Stimulated activated CD4-positive, alpha-beta T cell treated with anti-CD3 and anti-CD28 coated beads, Interleukin-1b, Interleukin-23, amount 100 ng/mL, for 4 hours (primary cell): ENCODE data around the gene MMP17.
"Not testable (repeated sequence)": the region's sequence is repeated elsewhere in the genome, so short reads cannot be mapped to it uniquely, and the experiment has no call there.

ENCODE experiments used
- DNase-seq, 2 donors: peaks; one replicate each; pipeline ENCODE4 v3.0.0-alpha.2; 2020; ENCODE audit warnings: low read depth in 2 of 2

MMP17 gene

DNA sequence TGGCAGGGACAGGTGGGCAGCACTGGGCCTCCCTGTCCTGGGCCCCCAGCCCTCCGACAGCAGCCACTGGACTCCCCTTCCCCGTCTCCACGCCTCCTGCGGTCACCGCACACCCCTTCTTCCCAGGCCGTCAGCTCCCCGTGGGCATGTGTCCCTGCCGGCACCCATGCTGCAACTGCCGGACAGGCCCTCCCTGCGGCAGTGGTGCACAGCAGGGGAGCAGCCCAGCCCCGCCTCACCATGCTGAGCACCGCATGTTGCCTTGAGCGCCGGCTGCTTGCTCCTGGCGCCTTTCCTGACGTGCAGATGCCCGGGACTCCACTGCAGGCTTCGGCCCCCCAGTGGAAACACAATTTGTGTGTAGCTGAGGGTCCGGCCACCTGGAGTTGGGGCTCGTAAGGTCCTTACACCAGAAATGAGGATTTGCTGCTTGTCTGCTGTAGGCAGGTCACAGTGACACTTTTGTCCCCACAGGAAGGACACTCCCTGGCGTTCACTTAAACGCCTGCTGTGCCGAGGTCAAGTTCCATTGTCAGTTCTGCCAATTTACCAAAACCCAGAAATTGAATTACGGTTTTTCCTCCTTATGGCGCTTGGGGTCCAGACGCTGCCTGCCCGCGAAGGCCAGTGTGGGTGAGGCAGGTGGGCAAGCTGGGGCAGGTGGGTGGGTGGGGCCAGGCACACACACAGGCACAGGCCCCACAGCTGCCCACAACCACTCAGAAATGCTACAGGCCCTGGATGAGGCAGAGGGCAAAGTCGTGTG, 28.2 kb upstream of the MMP17 start:
- no peak for DNase-seq

DNA sequence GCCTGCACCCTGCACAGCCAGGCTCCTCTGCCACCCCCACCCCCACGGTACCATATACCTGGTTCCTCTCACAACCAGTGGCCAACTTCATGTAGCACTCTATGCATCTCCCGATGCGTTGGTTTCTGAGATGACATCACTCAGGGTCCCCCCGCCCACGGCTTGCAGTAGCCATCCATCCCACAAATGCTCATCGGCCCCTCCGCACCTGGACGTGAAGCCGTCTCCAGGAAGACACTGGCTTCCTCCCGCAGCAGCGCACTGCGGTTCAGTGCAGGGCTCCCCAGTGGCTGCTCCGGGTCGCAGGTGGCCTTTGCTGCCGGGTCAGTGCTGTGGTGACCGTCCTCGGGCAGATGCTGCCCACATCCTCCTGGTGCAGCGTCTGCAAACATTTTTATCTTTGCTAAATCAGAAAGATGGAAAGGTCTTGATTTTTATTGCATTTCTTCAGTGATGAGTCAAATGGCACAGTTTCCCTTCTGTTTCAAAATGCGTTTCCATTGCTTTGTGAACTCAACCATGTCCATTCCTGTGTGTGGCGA, 27.5 kb upstream of the MMP17 start:
- no peak for DNase-seq

DNA sequence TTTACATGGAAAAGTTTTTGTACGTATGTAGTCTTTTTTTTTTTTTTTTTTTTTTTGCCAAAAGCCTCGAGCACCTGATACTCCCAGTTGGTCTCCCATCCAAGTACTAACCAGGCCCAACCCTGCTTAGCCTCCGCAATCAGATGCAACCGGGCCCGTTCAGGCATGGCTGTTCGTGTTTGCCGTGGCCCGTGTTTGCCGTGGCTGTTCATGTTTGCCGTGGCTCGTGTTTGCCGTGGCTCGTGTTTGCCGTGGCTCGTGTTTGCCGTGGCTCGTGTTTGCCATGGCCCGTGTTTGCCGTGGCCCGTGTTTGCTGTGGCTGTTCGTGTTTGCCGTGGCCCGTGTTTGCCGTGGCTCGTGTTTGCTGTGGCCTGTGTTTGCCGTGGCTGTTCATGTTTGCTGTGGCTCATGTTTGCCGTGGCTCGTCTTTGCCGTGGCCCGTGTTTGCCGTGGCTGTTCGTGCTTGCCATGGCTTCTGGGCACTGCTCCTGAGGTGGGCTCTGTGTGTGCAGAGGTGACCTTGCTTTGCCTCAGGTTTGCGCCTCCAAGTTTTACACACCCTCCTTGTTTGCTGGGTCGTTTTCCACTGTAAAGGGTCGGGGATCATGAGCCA, 26.8 kb upstream of the MMP17 start:
- DNase-seq = no peak

DNA sequence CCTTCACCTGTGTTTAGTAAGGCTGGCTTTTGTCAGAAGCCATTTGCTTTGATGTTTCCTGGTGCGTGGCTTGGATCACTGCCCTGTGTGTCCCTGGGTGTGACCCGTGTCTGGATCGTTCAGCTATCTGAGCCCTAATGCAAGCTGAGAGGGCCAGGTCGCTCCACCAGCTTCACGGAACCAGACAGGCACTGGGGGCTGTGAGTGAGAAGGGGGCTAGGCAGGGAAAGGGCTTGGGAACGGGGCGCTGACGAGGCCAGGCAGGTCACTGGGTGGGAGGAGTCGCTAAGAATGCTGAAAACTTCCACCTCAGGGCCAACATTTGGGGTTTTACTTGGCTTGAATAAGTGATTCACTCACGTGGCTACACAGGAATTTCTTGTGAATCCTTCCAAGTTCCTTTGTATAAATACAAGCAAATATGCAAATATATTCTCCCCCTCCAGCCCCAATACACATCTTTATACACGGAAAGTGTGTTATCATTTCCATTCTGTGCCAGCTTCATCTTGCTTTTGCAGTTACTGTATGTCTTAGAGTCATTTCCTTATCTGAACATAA, 24.2 kb upstream of the MMP17 start:
- DNase-seq = no peak

DNA sequence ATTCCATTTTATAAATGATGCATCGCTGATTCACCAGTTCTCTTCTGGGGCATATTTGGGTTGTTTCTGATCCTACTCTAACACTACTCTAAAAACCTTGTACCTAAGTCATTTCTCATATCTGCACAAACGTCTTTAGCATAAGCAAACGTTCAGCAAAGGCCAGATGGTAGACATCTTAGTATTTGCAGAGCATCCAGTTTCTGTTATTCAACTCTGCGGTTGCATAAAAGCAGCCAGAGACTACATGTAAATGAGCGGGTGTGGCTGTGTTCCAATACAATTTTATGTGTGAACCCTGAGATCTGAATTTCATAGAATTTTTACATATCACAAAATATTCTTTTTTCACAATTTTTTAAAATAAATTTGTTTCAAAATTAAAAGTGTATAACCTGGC, 22.8 kb upstream of the MMP17 start:
- DNase-seq = no peak

DNA sequence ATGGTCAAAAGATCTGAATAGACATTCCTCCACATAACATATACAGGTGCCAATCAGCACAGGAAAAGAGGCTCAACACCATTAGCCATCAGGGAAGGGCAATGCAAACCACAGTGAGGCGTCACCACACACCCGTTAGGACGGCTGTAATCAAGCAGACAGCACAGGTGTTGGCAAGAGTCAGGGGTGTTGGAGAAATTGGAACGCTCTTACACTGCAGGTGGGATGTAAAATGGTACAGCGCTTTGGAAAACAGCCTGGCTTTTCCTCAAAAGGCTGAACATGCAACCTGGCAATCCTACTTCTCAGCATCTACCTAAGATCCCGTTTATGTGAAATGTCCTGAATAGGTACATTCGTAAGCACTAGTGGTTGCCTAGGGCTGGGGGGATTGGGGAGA, 21.5 kb upstream of the MMP17 start:
- no peak for DNase-seq

DNA sequence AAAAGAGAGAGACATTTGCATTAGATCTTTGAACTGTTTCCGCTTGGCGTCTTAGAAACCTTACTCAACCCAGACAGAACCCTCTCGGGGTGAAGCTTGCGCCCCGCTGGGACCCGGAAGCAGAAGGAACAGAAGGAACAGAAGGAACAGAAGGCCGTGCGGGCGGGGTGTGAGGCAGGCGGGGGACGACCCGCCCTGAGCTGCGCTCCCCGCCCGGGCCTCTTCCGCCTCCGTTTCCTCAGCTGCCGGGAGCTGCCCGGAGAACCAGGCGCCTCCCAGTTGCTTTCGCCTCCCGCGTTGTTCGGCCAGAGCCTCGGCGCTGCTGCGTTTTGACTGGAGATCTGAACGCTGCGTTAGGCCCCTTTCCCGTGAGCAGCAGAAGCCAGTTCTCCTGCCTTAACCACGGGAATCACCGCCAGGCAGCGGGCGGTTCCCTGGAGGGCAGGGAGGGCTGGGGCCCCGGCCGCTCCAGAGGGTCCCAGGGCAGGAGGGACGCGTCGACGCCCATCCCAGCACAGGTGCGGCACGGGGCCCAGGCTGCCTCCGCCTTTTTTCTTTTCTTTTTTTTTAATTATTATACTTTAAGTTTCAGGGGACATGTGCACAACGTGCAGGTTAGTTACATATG, 19.3 kb upstream of the MMP17 start:
- DNase-seq = peak in 1 of 2 donors; percentile 19

DNA sequence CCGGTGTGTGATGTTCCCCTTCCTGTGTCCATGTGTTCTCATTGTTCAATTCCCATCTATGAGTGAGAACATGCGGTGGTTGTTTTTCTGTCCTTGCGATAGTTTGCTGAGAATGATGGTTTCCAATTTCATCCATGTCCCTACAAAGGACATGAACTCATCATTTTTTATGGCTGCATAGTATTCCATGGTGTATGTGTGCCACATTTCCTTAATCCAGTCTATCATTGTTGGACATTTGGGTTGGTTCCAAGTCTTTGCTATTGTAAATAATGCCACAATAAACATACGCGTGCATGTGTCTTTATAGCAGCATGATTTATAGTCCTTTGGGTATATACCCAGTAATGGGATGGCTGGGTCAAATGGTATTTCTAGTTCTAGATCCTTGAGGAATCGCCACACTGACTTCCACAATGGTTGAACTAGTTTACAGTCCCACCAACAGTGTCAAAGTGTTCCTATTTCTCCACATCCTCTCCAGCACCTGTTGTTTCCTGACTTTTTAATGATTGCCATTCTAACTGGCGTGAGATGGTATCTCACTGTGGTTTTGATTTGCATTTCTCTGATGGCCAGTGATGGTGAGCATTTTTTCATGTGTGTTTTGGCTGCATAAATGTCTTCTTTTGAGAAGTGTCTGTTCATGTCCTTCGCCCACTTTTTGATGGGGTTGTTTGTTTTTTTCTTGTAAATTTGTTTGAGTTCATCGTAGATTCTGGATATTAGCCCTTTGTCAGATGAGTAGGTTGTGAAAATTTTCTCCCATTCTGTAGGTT, 18.5 kb upstream of the MMP17 start:
- not testable (repeated sequence) for DNase-seq

DNA sequence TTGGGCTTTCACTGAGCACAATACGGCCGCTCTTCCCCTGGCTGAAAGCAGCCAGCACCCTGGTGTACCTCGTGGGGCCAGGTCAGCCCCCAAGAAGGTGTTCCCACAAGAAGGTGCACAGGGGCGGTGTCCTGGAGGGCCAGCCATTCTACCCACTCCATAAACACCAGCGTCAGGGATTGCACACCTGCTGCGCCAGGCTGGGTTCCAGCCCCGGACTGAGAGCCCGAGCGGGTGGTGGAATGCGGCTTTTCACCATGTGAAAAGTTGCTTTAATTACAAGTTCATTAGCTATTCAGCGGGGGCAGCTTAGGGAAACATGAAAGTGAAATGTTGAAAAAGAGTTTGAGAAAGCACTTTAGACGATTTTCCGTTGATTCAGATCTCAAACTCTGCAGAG, 17.5 kb upstream of the MMP17 start:
- no peak for DNase-seq

DNA sequence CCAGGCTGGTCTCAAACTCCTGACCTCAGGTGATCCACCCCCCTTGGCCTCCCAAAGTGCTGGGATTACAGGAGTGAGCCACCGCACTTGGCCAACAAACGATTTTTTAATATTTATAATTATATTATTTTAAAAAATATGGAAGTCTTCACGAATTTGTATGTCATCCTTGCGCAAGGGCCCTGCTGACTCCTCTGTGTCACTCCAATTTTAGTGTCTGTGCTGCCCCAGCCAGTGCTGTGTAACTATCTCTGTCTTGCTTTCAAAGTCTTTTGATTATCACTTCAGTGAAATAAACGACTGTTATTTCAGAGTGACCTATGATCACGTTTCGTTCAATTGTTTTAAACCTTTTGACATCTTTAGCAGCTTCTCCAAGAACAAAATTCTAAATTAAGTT, 13.1 kb upstream of the MMP17 start:
- DNase-seq = no peak

DNA sequence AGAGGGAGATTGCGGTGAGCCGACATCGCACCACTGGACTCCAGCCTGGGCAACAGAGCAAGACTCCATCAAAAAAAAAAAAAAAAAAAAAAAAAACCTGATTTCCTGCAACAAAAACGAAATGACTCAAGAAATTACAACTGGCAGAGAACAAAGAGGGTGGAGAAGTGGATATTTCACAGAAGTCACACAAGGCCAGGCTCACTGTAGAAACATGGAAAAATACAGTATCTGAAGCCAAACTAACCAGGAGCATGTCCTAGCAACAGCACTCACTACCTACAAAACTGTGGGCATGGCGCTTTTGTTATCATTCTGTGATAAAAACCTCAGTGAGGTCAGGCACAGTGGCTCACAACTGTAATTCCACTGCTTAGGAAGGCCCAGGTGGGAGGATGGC, 11.7 kb upstream of the MMP17 start:
- no peak for DNase-seq

DNA sequence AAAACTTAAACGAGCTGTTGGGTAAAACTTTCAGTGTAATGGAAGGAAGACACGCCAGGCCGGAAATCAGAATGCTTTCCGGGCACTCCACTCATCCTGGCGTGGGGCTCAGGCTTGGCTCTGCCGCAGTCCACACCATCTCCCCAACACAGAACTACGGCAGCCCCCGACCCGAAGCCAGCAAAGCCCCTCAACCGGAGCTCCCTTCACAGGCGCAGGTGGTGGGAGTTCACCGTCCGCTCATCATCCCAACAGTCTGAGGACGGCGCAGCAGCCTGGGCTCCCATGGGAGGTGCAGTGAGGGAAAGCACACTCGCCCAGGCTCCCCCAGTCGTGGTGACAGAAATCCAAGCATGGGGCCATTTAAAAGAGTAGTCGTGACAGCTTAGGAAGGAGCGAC, 11.0 kb upstream of the MMP17 start:
- DNase-seq = no peak

DNA sequence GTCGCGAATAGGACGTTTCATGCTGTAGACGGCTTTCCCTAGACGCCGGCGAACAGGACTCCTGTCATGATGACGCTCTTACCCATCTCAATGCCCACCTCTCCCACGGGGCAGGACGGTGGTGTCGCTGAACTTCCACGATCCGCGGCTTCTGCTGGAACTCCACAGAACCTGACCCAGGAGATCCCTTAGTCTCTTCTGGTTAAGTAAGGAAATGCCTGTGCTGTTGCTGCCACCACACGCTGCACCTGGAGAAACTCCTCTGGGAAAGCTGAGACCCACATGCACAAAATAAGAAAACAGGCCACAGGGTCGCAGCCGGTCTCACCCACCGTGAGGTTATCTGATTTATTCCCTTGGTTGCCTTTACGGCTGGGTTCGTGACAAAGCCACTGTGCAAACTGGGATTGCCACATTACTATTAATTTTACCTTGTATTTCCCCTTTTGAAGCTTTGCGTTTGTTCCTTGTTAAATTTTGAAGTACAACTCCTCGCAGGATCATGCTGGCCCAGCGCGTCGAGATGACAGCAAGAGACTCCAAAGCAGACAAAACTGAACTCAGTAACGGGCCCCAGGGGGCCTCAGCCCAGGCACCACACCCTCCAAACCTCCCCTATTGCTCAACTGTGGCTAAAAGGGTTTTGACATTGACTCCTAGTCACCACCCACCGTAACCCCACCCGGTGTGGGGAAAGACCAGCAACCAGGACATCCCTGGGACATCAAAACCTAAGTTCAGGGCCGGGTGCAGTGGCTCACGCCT, 9.2 kb upstream of the MMP17 start:
- DNase-seq = no peak

DNA sequence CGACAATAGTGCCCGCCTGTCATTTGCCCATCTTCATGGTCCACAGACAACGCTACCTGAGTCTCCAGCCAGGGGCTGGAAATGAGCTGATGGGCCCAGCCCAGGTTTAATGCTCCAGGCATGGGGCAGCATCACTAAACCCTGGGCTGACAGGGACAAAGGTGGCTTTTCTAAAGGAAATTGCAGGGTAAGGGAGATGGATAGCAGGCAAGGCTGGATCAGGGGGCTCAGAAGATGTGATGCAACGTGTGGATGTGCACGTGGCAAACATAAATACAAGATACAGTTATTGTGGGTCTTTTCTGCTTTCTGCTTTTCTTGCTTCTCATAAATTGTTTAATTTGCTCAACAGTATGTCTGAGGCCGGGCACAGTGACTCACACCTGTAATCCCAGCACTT, 3.7 kb upstream of the MMP17 start:
- DNase-seq = no peak

DNA sequence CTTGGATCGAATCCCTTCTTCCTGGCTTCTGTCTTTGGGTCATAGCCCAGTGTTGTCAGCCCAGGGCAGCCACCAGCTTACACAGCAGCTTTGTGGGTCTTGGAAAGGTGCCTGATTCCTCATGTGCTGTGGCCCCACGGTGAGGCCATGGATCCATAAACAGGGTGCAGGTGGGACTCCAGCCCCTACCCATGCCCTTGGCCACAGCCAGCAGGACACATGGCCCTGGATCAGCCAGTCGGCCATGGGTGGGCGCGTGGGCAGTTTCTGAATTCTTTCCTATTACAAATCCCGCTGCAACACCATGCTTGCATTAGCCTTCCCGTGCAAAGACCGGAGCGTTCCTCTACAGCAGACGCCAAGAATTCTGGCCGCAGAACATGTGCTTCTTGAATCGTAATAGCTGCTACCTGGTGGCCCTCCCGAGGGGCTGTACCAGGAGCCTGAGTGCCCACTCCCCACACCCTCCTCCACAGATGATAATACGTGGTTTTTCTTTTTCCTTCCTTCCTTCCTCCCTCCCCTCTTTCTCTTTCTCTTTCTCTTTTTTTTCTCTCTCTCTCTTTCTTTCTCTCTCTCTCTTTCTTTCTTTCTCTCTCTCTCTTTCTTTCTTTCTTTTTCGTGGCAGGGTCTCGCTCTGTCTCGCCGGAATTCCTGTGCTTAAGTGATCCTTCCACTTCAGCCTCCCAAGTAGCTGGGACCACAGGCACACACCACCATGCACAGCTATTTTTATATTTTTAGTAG, 2.9 kb upstream of the MMP17 start:
- DNase-seq = no peak

DNA sequence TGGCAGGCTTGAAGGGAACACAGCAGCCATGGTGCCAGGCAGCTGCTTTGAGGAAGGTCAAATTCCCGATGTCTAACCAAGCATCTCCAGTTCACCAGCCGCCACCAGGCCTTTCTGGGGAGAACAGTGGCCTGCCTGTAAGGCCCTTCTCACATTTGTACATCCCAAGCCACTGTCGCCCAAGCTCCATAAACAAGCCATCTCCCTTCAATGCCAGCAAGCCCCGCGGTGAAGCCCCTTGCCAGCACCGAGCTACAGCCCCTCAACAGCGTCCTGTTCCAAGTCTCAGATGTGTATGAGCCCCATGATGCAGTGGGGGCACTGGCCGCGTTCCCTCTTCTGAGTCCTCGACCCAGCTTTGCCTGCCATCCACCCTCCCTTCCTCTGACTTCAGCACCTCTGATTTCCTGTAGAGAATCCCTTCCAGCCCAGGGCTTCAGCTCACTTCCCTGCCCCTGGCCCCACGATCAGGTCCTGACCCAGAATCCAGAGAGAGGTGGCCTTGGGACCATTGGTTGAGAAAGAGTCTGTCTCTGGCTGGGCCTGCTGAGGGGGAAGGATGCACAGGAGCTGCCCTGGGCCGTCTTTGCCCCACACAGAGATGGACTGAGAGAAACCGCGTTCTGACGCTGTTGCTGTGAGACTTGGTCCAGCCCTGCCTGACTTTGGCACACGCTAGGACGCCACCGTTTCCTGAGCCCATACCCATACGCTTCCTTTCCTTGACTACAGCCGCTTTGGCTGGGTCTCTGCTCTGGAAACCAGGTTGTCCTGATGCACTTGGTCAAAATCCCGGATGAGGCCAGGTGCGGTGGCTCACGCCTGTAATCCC, 1.9 kb upstream of the MMP17 start:
- DNase-seq = no peak

DNA sequence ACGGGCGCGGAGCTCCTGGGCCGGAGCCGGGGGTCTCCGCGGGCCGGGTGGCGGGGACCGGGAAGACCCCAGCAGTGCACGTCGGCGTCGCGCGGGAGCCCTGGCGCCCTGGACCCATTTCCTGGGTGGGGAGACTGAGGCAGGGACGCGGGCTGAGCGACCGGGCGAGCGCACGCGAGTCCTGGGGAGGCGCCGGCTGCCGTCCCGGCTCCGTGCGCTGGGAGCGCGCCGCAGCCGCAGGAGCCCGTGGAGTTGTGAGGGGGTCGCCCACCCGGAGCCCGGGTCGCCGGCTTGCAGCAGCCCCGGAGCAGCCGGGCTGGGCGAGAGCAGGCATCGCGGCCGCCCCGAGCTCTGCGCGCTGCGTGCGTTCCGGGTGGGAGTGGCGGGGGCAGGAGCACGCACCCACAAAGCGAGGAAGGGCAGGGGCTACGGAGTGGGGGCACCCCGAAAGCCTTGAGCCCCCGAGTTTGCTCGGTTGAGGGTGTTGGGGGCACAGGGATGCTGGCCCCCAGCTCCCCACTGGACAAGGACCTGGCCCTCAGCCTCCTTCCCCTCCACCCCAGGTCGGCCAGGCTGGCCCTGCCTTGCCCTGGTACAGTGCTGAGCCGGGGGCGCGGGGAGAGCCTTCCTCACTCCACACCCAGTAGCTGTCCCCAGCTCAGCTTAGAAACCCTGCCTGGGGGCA, 620 bp downstream of the MMP17 start:
- no peak for DNase-seq

DNA sequence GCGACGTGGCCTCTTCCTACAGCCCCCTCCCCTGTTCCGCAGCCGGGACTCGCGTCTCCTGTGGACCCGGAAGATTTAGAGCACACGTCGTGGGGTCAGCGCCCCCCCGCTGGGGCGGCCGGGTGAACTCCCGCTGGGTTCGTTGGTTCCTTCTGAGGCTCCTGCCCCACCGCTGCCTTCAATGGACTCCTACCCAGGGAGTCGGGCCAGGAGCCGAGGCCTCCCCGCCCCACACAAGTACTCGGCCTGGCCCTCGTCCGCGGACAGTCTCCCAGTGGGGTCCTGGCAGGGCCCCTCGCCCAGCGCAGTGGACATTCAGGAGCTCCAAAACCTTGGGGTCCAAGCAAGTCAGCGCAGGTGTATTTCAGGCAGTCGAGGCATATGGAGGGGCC, 1.2 kb downstream of the MMP17 start:
- no peak for DNase-seq

DNA sequence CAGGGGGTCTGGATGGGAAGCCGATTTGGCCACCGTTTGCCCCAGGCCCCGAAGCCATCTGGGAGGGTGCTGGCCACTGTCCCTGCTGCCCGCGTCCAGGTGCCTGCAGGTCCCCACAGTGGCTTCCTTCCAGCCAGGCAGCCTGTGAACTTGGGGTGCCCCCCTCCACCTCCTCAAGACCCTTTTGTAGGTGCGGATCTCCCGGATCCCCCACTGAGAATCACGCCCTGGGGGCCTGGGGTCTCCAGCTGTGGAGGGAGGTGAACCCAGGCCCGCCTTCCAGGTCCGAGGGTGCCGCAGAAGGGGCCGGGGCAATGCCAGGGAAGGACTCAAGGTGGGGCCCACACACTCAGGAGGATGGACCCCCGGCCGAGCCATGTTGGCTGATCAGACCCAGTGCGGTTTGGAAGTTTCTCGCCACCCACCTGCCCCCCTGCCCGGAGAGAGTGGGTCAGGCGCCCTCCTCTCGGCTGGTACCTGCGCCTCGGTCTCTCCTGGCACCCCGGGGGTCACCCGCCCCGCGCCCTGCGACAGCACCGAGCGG, 1.7 kb downstream of the MMP17 start:
- DNase-seq = no peak
